ENCODE results near the gene NRP1.
"Not testable (repeated sequence)": the region's sequence is repeated elsewhere in the genome, so short reads cannot be mapped to it uniquely, and the experiment has no call there.

NRP1 gene

GRCh38 chr10:33300544-33300943 is 33.9 kb downstream of the NRP1 start:
- H3K4me3 ChIP-seq, H3K27ac ChIP-seq: not testable (repeated sequence)

GRCh38 chr10:33298893-33299292 is 35.6 kb downstream of the NRP1 start:
- Histone ChIP-seq H3K27ac (no peak overlapping the region), H3K4me3 (no peak overlapping the region)

- H3K27ac ChIP-seq, result no peak overlapping the region
- no peak overlapping the region for H3K4me3 ChIP-seq
These were observed 36.4 kb downstream of the NRP1 start for GRCh38 chr10:33298110-33298509.

- H3K27ac ChIP-seq, result peak overlapping the region in 2 of 21 experiments; percentile 6 to 26
These were observed 38.6 kb downstream of the NRP1 start for GRCh38 chr10:33295851-33296250.

GRCh38 chr10:33293531-33294170 is 40.8 kb downstream of the NRP1 start:
- Histone ChIP-seq H3K4me3 (no peak overlapping the region), H3K27ac (no peak overlapping the region)

More at GRCh38 chr10:33295851-33296250, 38.6 kb downstream of the NRP1 start:
- H3K4me3 ChIP-seq, result no peak overlapping the region

GRCh38 chr10:33293076-33293475 is 41.4 kb downstream of the NRP1 start:
- H3K27ac ChIP-seq, result no peak overlapping the region
- no peak overlapping the region for H3K4me3 ChIP-seq

GRCh38 chr10:33291053-33291592 is 43.3 kb downstream of the NRP1 start:
- H3K4me3 ChIP-seq, result no peak overlapping the region
- H3K27ac ChIP-seq, result peak overlapping the region in 8 of 21 experiments; percentile 3 to 73 (median 42)

GRCh38 chr10:33290321-33291052 is 44.0 kb downstream of the NRP1 start:
- H3K27ac ChIP-seq, result peak overlapping the region in 6 of 21 experiments; percentile 3 to 62 (median 29)
- no peak overlapping the region for H3K4me3 ChIP-seq

- Histone ChIP-seq H3K4me3 (no peak overlapping the region), H3K27ac (no peak overlapping the region)
These were observed 44.7 kb downstream of the NRP1 start for GRCh38 chr10:33289776-33290175.

- Histone ChIP-seq H3K27ac (peak overlapping the region in 1 of 21 experiments; percentile 5), H3K4me3 (no peak overlapping the region)
These were observed 46.3 kb downstream of the NRP1 start for GRCh38 chr10:33288127-33288526.

- no peak overlapping the region for H3K4me3 ChIP-seq
- no peak overlapping the region for H3K27ac ChIP-seq
These were observed 47.4 kb downstream of the NRP1 start for GRCh38 chr10:33287112-33287511.

GRCh38 chr10:33286157-33286934 is 48.1 kb downstream of the NRP1 start:
- H3K27ac ChIP-seq, result no peak overlapping the region

GRCh38 chr10:33284945-33285344 is 49.5 kb downstream of the NRP1 start:
- Histone ChIP-seq H3K27ac (no peak overlapping the region), H3K4me3 (no peak overlapping the region)

More at GRCh38 chr10:33286157-33286934, 48.1 kb downstream of the NRP1 start:
- H3K4me3 ChIP-seq, result no peak overlapping the region

GRCh38 chr10:33279811-33280602 is 54.5 kb downstream of the NRP1 start:
- H3K4me3 ChIP-seq, result no peak overlapping the region
- peak overlapping the region in 9 of 21 experiments; percentile 4 to 71 (median 31) for H3K27ac ChIP-seq

- Histone ChIP-seq H3K4me3 (no peak overlapping the region), H3K27ac (peak overlapping the region in 10 of 21 experiments; percentile 4 to 71 (median 30))
These were observed 55.2 kb downstream of the NRP1 start for GRCh38 chr10:33279276-33279675.

- no peak overlapping the region for H3K27ac ChIP-seq
These were observed 56.3 kb downstream of the NRP1 start for GRCh38 chr10:33278198-33278597.

GRCh38 chr10:33277135-33277536 is 57.3 kb downstream of the NRP1 start:
- H3K27ac ChIP-seq, result peak overlapping the region in 3 of 21 experiments; percentile 6 to 42 (median 36)
- no peak overlapping the region for H3K4me3 ChIP-seq

More at GRCh38 chr10:33278198-33278597, 56.3 kb downstream of the NRP1 start:
- H3K4me3 ChIP-seq, result no peak overlapping the region

- H3K4me3 ChIP-seq, result no peak overlapping the region
- peak overlapping the region in 4 of 21 experiments; percentile 6 to 42 (median 32) for H3K27ac ChIP-seq
These were observed 58.1 kb downstream of the NRP1 start for GRCh38 chr10:33276282-33276923.
